Immature natural killer cell (primary cell): ENCODE data around the gene CETP. TPM values are rescaled to one million over a fixed set of nuclear protein-coding genes. Genes with fewer than 3 reads are reported as not detected.
"Not testable (repeated sequence)": the region's sequence is repeated elsewhere in the genome, so short reads cannot be mapped to it uniquely, and the experiment has no call there.

Experiments used
- DNase-seq, 3 donors: peaks; one replicate each; pipeline ENCODE4 v3.0.0; 2022; ENCODE audit warnings: mixed read lengths in 1 of 3
- H3K27ac Mint-ChIP-seq, 6 donors: one replicate each; pipeline ENCODE4 v1.8.0; 2020; ENCODE audit warnings: mixed read lengths in 6 of 6, mild to moderate bottlenecking in 5 of 6, inconsistent platforms in 4 of 6, moderate library complexity in 3 of 6
- H3K27me3 Mint-ChIP-seq, 3 donors: one replicate each; pipeline ENCODE4 v1.8.0; 2020 to 2021; ENCODE audit warnings: low read depth in 3 of 3, mild to moderate bottlenecking in 3 of 3, mixed read lengths in 3 of 3, moderate library complexity in 3 of 3, inconsistent platforms in 1 of 3
- H3K36me3 Mint-ChIP-seq, 3 donors: one replicate each; pipeline ENCODE4 v1.8.0; 2020; ENCODE audit warnings: mixed read lengths in 3 of 3, inconsistent platforms in 2 of 3, mild to moderate bottlenecking in 2 of 3
- H3K4me1 Mint-ChIP-seq, 2 donors: one replicate each; pipeline ENCODE4 v1.8.0; 2020; ENCODE audit warnings: inconsistent platforms in 2 of 2, mild to moderate bottlenecking in 2 of 2, mixed read lengths in 2 of 2, moderate library complexity in 1 of 2
- H3K4me3 Mint-ChIP-seq, 5 donors: one replicate each; pipeline ENCODE4 v1.8.0; 2020; ENCODE audit warnings: mild to moderate bottlenecking in 5 of 5, mixed read lengths in 5 of 5, inconsistent platforms in 3 of 5, moderate library complexity in 3 of 5
- H3K9me3 Mint-ChIP-seq, 6 donors: one replicate each; pipeline ENCODE4 v1.8.0; 2020; ENCODE audit warnings: mild to moderate bottlenecking in 6 of 6, mixed read lengths in 6 of 6, inconsistent platforms in 4 of 6, moderate library complexity in 3 of 6
- polyA plus RNA-seq, 3 donors: library from polyadenylated mRNA; unstranded; fragments of 300-500 nt; fragmentation: Illumina TruSeq; gene quantifications; one replicate each; pipeline ENCODE4 v1.2.3, GENCODE V29; 2021

Gene CETP
- polyA plus RNA-seq, 3 donors from 2014 or later = 0.22 TPM; not detected in 2

GRCh38 chr16:56930486-56931270, 31.1 kb upstream of the CETP start:
- peak overlapping the region; percentile 97 to 98 (median 98) for H3K4me3 Mint-ChIP-seq
- H3K36me3 Mint-ChIP-seq = peaks cover 0 to 9% (median 4%) of the 10 kb centered on the region in 3 donors
- peak overlapping the region; percentile 89 to 98 (median 96) for H3K27ac Mint-ChIP-seq
- H3K27me3 Mint-ChIP-seq = peaks cover 18 to 21% (median 19%) of the 10 kb centered on the region in 3 donors
- no peak for DNase-seq
- H3K4me1 Mint-ChIP-seq = peaks cover 34 to 40% of the 10 kb centered on the region in 2 donors
- no peaks in the 10 kb centered on the region for H3K9me3 Mint-ChIP-seq

- H3K4me1 Mint-ChIP-seq = peaks cover 36 to 45% of the 10 kb centered on the region in 2 donors
- H3K4me3 Mint-ChIP-seq = peak overlapping the region; percentile 97 to 98 (median 98)
- H3K27me3 Mint-ChIP-seq = peaks cover 18 to 19% (median 18%) of the 10 kb centered on the region in 3 donors
- H3K36me3 Mint-ChIP-seq = peaks cover 0 to 9% (median 8%) of the 10 kb centered on the region in 3 donors
- H3K9me3 Mint-ChIP-seq = no peaks in the 10 kb centered on the region
- H3K27ac Mint-ChIP-seq = peak overlapping the region; percentile 89 to 98 (median 96)
- no peak for DNase-seq
These were observed 30.4 kb upstream of the CETP start for GRCh38 chr16:56931271-56931891.

- peaks cover 0 to 15% (median 14%) of the 10 kb centered on the region in 3 donors for H3K36me3 Mint-ChIP-seq
- H3K27me3 Mint-ChIP-seq = peaks cover 18 to 19% (median 18%) of the 10 kb centered on the region in 3 donors
- H3K27ac Mint-ChIP-seq = peak within 1 kb of the TSS; percentile 95 to 98 (median 97)
- DNase-seq = peak; percentile 98 to 99 (median 99)
- peaks cover 41 to 52% of the 10 kb centered on the region in 2 donors for H3K4me1 Mint-ChIP-seq
- no peaks in the 10 kb centered on the region for H3K9me3 Mint-ChIP-seq
- H3K4me3 Mint-ChIP-seq = peak within 1 kb of the TSS; percentile 97 to 98 (median 98)
These were observed 29.6 kb upstream of the CETP start, which contains the start of gene HERPUD1 for GRCh38 chr16:56931892-56932720. TSS of gene HERPUD1 (plus strand) at chr16:56932142. CDS start at chr16:56932245, 103 bp downstream.

- peak; percentile 57 to 60 (median 57) for DNase-seq
- peak overlapping the region; percentile 97 to 98 (median 98) for H3K4me3 Mint-ChIP-seq
- H3K9me3 Mint-ChIP-seq = no peaks in the 10 kb centered on the region
- peaks cover 18 to 19% (median 18%) of the 10 kb centered on the region in 3 donors for H3K27me3 Mint-ChIP-seq
- peak overlapping the region; percentile 95 to 98 (median 97) for H3K27ac Mint-ChIP-seq
- H3K4me1 Mint-ChIP-seq = peaks cover 44 to 61% of the 10 kb centered on the region in 2 donors
- peaks cover 0 to 23% (median 21%) of the 10 kb centered on the region in 3 donors for H3K36me3 Mint-ChIP-seq
These were observed 28.8 kb upstream of the CETP start for GRCh38 chr16:56932721-56933619.

GRCh38 chr16:56933828-56934598, 27.7 kb upstream of the CETP start:
- DNase-seq = no peak
- Mint-ChIP-seq H3K4me1 (peaks cover 52 to 71% of the 10 kb centered on the region in 2 donors), H3K27me3 (peaks cover 18 to 19% (median 18%) of the 10 kb centered on the region in 3 donors), H3K36me3 (peaks cover under 1 to 32% (median 28%) of the 10 kb centered on the region in 3 donors), H3K9me3 (no peaks in the 10 kb centered on the region), H3K27ac (peak overlapping the region; percentile 85 to 97 (median 97)), H3K4me3 (peak overlapping the region; percentile 97 to 98 (median 98))

- Mint-ChIP-seq H3K27me3 (peaks cover 18 to 21% (median 20%) of the 10 kb centered on the region in 3 donors), H3K27ac (peak overlapping the region; percentile 80 to 97 (median 90)), H3K36me3 (peaks cover 4 to 39% (median 35%) of the 10 kb centered on the region in 3 donors), H3K4me3 (peak overlapping the region; percentile 97 to 98 (median 98)), H3K4me1 (peaks cover 58 to 77% of the 10 kb centered on the region in 2 donors)
- not testable (repeated sequence) for DNase-seq, H3K9me3 Mint-ChIP-seq
These were observed 27.1 kb upstream of the CETP start for GRCh38 chr16:56934599-56935145.

- Mint-ChIP-seq H3K27ac (peak overlapping the region in 5 of 6 donors; percentile 3 to 82 (median 80)), H3K4me3 (peak overlapping the region in 4 of 5 donors; percentile 51 to 98 (median 68)), H3K27me3 (peaks cover 18 to 21% (median 20%) of the 10 kb centered on the region in 3 donors), H3K9me3 (no peaks in the 10 kb centered on the region), H3K4me1 (peaks cover 60 to 77% of the 10 kb centered on the region in 2 donors), H3K36me3 (peaks cover 4 to 44% (median 40%) of the 10 kb centered on the region in 3 donors)
- no peak for DNase-seq
These were observed 26.5 kb upstream of the CETP start for GRCh38 chr16:56935201-56935600.

GRCh38 chr16:56936491-56936890, 25.3 kb upstream of the CETP start:
- Mint-ChIP-seq H3K4me3 (no peak overlapping the region), H3K9me3 (no peaks in the 10 kb centered on the region), H3K36me3 (peaks cover 4 to 53% (median 42%) of the 10 kb centered on the region in 3 donors), H3K27me3 (peaks cover 17 to 21% (median 18%) of the 10 kb centered on the region in 3 donors), H3K4me1 (peaks cover 54 to 68% of the 10 kb centered on the region in 2 donors), H3K27ac (peak overlapping the region in 1 of 6 donors; percentile 34)
- no peak for DNase-seq

- H3K4me3 Mint-ChIP-seq = no peak overlapping the region
- peaks cover 4 to 56% (median 45%) of the 10 kb centered on the region in 3 donors for H3K36me3 Mint-ChIP-seq
- DNase-seq = no peak
- peaks cover 54 to 67% of the 10 kb centered on the region in 2 donors for H3K4me1 Mint-ChIP-seq
- peak overlapping the region in 1 of 6 donors; percentile 68 for H3K27ac Mint-ChIP-seq
- H3K9me3 Mint-ChIP-seq = no peaks in the 10 kb centered on the region
- peaks cover 14 to 18% (median 16%) of the 10 kb centered on the region in 3 donors for H3K27me3 Mint-ChIP-seq
These were observed 24.8 kb upstream of the CETP start for GRCh38 chr16:56936950-56937349.

GRCh38 chr16:56938664-56939513, 22.9 kb upstream of the CETP start:
- H3K9me3 Mint-ChIP-seq = no peaks in the 10 kb centered on the region
- DNase-seq = peak in 1 of 3 donors; percentile 38
- peak overlapping the region in 1 of 5 donors; percentile 63 for H3K4me3 Mint-ChIP-seq
- peak overlapping the region; percentile 23 to 90 (median 67) for H3K27ac Mint-ChIP-seq
- peaks cover 0 to 8% (median 3%) of the 10 kb centered on the region in 3 donors for H3K27me3 Mint-ChIP-seq
- peaks cover 43 to 55% of the 10 kb centered on the region in 2 donors for H3K4me1 Mint-ChIP-seq
- H3K36me3 Mint-ChIP-seq = peaks cover 4 to 70% (median 51%) of the 10 kb centered on the region in 3 donors

- H3K9me3 Mint-ChIP-seq = no peaks in the 10 kb centered on the region
- H3K4me3 Mint-ChIP-seq = no peak overlapping the region
- DNase-seq = no peak
- peaks cover 0 to 7% (median 4%) of the 10 kb centered on the region in 3 donors for H3K27me3 Mint-ChIP-seq
- peaks cover 35 to 46% of the 10 kb centered on the region in 2 donors for H3K4me1 Mint-ChIP-seq
- peak overlapping the region in 4 of 6 donors; percentile 5 to 73 (median 52) for H3K27ac Mint-ChIP-seq
- H3K36me3 Mint-ChIP-seq = peaks cover 4 to 77% (median 52%) of the 10 kb centered on the region in 3 donors
These were observed 21.9 kb upstream of the CETP start for GRCh38 chr16:56939801-56940200.
